H9 (cell line): Measurements from ENCODE around the gene ANXA4. TPM values are rescaled to one million over a fixed set of nuclear protein-coding genes. Genes with fewer than 3 reads are reported as not detected.

ENCODE experiments used
- DNase-seq: peaks from one replicate; pipeline ENCODE4 v3.0.0-alpha.2; 2017
- H2AFZ ChIP-seq: one replicate; pipeline ENCODE4 v1.6.1; 2013; ENCODE audit warnings: mild to moderate bottlenecking, low read length, control low read depth, moderate library complexity
- H2AK5ac ChIP-seq: 2 replicates; pipeline ENCODE4 v1.6.1; 2013; ENCODE audit warnings: low read length, control low read depth, mixed read lengths; ENCODE audit not compliant: insufficient read length
- H2BK120ac ChIP-seq: one replicate; pipeline ENCODE4 v1.6.1; 2013; ENCODE audit warnings: low read depth, mild to moderate bottlenecking, low read length, control low read depth, inconsistent platforms; ENCODE audit not compliant: poor library complexity, severe bottlenecking
- H2BK12ac ChIP-seq: 2 replicates; pipeline ENCODE4 v1.6.1; 2013; ENCODE audit warnings: low read length, control low read depth, mixed read lengths, low read depth; ENCODE audit not compliant: insufficient read length
- H2BK15ac ChIP-seq: 2 replicates; pipeline ENCODE4 v1.6.1; 2013; ENCODE audit warnings: low read depth, low read length, control low read depth
- H2BK20ac ChIP-seq: one replicate; pipeline ENCODE4 v1.6.1; 2013; ENCODE audit warnings: low read depth, mild to moderate bottlenecking, low read length, control low read depth, inconsistent platforms; ENCODE audit not compliant: poor library complexity, severe bottlenecking
- H2BK5ac ChIP-seq: 2 replicates; pipeline ENCODE4 v1.6.1; 2013; ENCODE audit warnings: low read length, control low read depth, mixed read lengths; ENCODE audit not compliant: insufficient read length
- H3K14ac ChIP-seq: 2 replicates; pipeline ENCODE4 v1.6.1; 2013; ENCODE audit warnings: low read length, control low read depth; ENCODE audit not compliant: insufficient read depth
- H3K18ac ChIP-seq: 2 replicates; pipeline ENCODE4 v1.6.1; 2013; ENCODE audit warnings: low read depth, mild to moderate bottlenecking, mixed read lengths, low read length, control low read depth; ENCODE audit not compliant: insufficient read length
- H3K23ac ChIP-seq: 2 replicates; pipeline ENCODE4 v1.6.1; 2013; ENCODE audit warnings: low read length, control low read depth, mixed read lengths, low read depth; ENCODE audit not compliant: insufficient read length
- H3K23me2 ChIP-seq: 2 replicates; pipeline ENCODE4 v1.6.1; 2013; ENCODE audit warnings: low read depth, mild to moderate bottlenecking, mixed read lengths, low read length, control low read depth; ENCODE audit not compliant: insufficient read length, poor library complexity, severe bottlenecking
- H3K27ac ChIP-seq: 2 replicates; pipeline ENCODE4 v1.5.1; 2013; ENCODE audit warnings: low read length, control low read depth, mixed read lengths, low read depth; ENCODE audit not compliant: insufficient read length
- H3K27me3 ChIP-seq: 2 replicates; pipeline ENCODE4 v1.6.1; 2013; ENCODE audit warnings: low read length, control low read depth, inconsistent platforms; ENCODE audit not compliant: insufficient read depth
- H3K4ac ChIP-seq: 2 replicates; pipeline ENCODE4 v1.6.1; 2013; ENCODE audit warnings: low read depth, mild to moderate bottlenecking, control low read depth, inconsistent platforms, low read length, moderate library complexity
- H3K4me1 ChIP-seq: 2 replicates; pipeline ENCODE4 v1.6.1; 2013; ENCODE audit warnings: low read length, control low read depth, inconsistent platforms; ENCODE audit not compliant: insufficient read depth
- H3K4me2 ChIP-seq: 2 replicates; pipeline ENCODE4 v1.6.1; 2013; ENCODE audit warnings: low read length, control low read depth, mixed read lengths; ENCODE audit not compliant: insufficient read length, insufficient read depth
- H3K56ac ChIP-seq: 2 replicates; pipeline ENCODE4 v1.6.1; 2013; ENCODE audit warnings: low read depth, mild to moderate bottlenecking, mixed read lengths, low read length, control low read depth; ENCODE audit not compliant: insufficient read length
- H3K79me1 ChIP-seq: 2 replicates; pipeline ENCODE4 v1.6.1; 2013; ENCODE audit warnings: low read depth, mild to moderate bottlenecking, moderate library complexity, low read length, control low read depth, inconsistent platforms; ENCODE audit not compliant: insufficient read depth, poor library complexity, severe bottlenecking
- H3K79me2 ChIP-seq: 2 replicates; pipeline ENCODE4 v1.6.1; 2013; ENCODE audit warnings: low read length, control low read depth, inconsistent platforms; ENCODE audit not compliant: insufficient read depth
- H3K9ac ChIP-seq: 2 replicates; pipeline ENCODE4 v1.6.1; 2013; ENCODE audit warnings: low read length, control low read depth, mixed read lengths; ENCODE audit not compliant: insufficient read length; ENCODE audit errors: extremely low read depth
- H3K9me3 ChIP-seq: one replicate; pipeline ENCODE4 v1.6.1; 2013; ENCODE audit warnings: low read depth, low read length, inconsistent platforms; ENCODE audit not compliant: control insufficient read depth
- H3T11ph ChIP-seq: one replicate; pipeline ENCODE4 v1.6.1; 2013; ENCODE audit warnings: mild to moderate bottlenecking, low read length, control low read depth, inconsistent platforms
- H4K20me1 ChIP-seq: one replicate; pipeline ENCODE4 v1.6.1; 2013; ENCODE audit not compliant: control insufficient read depth, insufficient read length, insufficient read depth
- H4K5ac ChIP-seq: 2 replicates; pipeline ENCODE4 v1.6.1; 2013; ENCODE audit warnings: low read depth, mild to moderate bottlenecking, mixed read lengths, low read length, control low read depth; ENCODE audit not compliant: insufficient read length
- H4K8ac ChIP-seq: replicated peaks from 2 replicates; pipeline ENCODE4 v1.6.1; 2013; ENCODE audit warnings: low read length, control low read depth, mixed read lengths, low read depth; ENCODE audit not compliant: insufficient read length
- H4K91ac ChIP-seq: 2 replicates; pipeline ENCODE4 v1.6.1; 2013; ENCODE audit warnings: low read depth, mild to moderate bottlenecking, moderate library complexity, mixed read lengths, low read length, control low read depth; ENCODE audit not compliant: insufficient read length
- H3K27ac Mint-ChIP-seq, 3 experiments: 2 replicates in 2 of 3; 3 replicates in 1 of 3; pipeline ENCODE4 v1.8.0; 2020 to 2021; ENCODE audit warnings: mixed read lengths in 3 of 3, mild to moderate bottlenecking in 1 of 3, moderate library complexity in 1 of 3
- H3K27me3 Mint-ChIP-seq: 2 replicates; pipeline ENCODE4 v1.8.0; 2021; ENCODE audit warnings: low read depth, mild to moderate bottlenecking, moderate library complexity, mixed read lengths
- H3K36me3 Mint-ChIP-seq, 3 experiments: 2 replicates in 2 of 3; 3 replicates in 1 of 3; pipeline ENCODE4 v1.8.0; 2020 to 2021; ENCODE audit warnings: low read depth in 3 of 3, mixed read lengths in 3 of 3; ENCODE audit not compliant: insufficient read depth in 1 of 3
- H3K4me1 Mint-ChIP-seq, 2 experiments: 2 replicates each; pipeline ENCODE4 v1.8.0; 2020; ENCODE audit warnings: mixed read lengths in 2 of 2
- H3K4me3 Mint-ChIP-seq, 2 experiments: 2 replicates in 1 of 2; 3 replicates in 1 of 2; pipeline ENCODE4 v1.8.0; 2020 to 2021; ENCODE audit warnings: mild to moderate bottlenecking in 2 of 2, mixed read lengths in 2 of 2, moderate library complexity in 1 of 2
- H3K9me3 Mint-ChIP-seq, 2 experiments: 2 replicates in 1 of 2; 3 replicates in 1 of 2; pipeline ENCODE4 v1.8.0; 2020; ENCODE audit warnings: mild to moderate bottlenecking in 2 of 2, mixed read lengths in 2 of 2, moderate library complexity in 1 of 2
- WGBS: extraction: QIAGEN DNeasy Blood & Tissue Kit; methylation state at CpG from one replicate; pipeline ENCODE4 v1.1.7; 2013; ENCODE audit warnings: missing lambda C conversion rate, low lambda C conversion rate, mixed read lengths; ENCODE audit not compliant: insufficient read length; ENCODE audit errors: extremely low coverage; 5-methylcytosine and 5-hydroxymethylcytosine counted together
- total RNA-seq: library from RNA; stranded (reverse); gene quantifications from 2 replicates; pipeline ENCODE4 v1.2.1, GENCODE V29; 2021
- TF ChIP-seq, protein P1 (sequence below): fragments of 200-600 bp; sonication (generic); conservative IDR thresholded peaks from 3 replicates; pipeline ENCODE4 v1.8.0; 2021; ENCODE audit warnings: antibody characterized with exemption, mild to moderate bottlenecking

ANXA4 gene
- total RNA-seq, 1 experiment from 2014 or later, result 14.4 TPM

DNA sequence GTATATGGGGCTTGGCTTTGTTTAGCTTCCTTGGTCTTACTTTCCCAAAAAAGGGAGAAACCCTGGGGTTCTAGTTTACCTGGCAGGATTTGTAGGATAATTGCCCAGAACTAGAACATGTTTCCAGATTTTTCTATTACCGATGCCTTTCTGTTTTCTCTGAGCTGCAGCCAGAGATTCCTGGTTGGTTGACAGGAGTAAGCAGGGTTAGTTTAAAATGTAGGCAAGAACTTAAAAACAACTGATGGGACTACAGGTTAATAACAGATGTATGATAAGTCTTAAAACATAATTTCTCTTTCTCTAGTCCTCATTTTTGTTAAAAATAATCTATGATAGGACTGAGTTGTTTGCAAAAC is 48.6 kb downstream of the ANXA4 start:
- no peaks in the 10 kb centered on the region for H3K36me3 Mint-ChIP-seq
- Histone ChIP-seq H4K8ac (no peak overlapping the region), H3K9ac (no peak overlapping the region), H3K4ac (no peak overlapping the region), H2BK120ac (no peak overlapping the region), H4K20me1 (no peaks in the 10 kb centered on the region), H3K18ac (no peak overlapping the region), H2BK15ac (no peak overlapping the region), H3K79me2 (no peaks in the 10 kb centered on the region), H3K56ac (no peak overlapping the region), H4K5ac (no peak overlapping the region), H3K9me3 (no peaks in the 10 kb centered on the region), H3K23ac (no peak overlapping the region), H2AFZ (no peak overlapping the region), H3K27ac (no peak overlapping the region), H2BK12ac (no peak overlapping the region), H3T11ph (no peak overlapping the region), H2BK20ac (peak overlapping the region; percentile 61), H3K14ac (no peak overlapping the region), H3K27me3 (no peaks in the 10 kb centered on the region), H3K4me1 (peaks cover 3% of the 10 kb centered on the region; the same call in 1 of the 2 replicates), H2BK5ac (no peak overlapping the region), H4K91ac (no peak overlapping the region), H3K23me2 (no peaks in the 10 kb centered on the region), H3K4me2 (no peak overlapping the region), H3K79me1 (no peaks in the 10 kb centered on the region), H2AK5ac (no peak overlapping the region)
- no peak overlapping the region; a peak in 1 of 7 replicates for H3K27ac Mint-ChIP-seq
- H3K9me3 Mint-ChIP-seq, result no peaks in the 10 kb centered on the region
- WGBS, result no CpG with 5 or more reads among the region's 1 CpG
- DNase-seq, result no peak
- H3K27me3 Mint-ChIP-seq, result no peaks in the 10 kb centered on the region
- TF ChIP-seq, protein P1, sequence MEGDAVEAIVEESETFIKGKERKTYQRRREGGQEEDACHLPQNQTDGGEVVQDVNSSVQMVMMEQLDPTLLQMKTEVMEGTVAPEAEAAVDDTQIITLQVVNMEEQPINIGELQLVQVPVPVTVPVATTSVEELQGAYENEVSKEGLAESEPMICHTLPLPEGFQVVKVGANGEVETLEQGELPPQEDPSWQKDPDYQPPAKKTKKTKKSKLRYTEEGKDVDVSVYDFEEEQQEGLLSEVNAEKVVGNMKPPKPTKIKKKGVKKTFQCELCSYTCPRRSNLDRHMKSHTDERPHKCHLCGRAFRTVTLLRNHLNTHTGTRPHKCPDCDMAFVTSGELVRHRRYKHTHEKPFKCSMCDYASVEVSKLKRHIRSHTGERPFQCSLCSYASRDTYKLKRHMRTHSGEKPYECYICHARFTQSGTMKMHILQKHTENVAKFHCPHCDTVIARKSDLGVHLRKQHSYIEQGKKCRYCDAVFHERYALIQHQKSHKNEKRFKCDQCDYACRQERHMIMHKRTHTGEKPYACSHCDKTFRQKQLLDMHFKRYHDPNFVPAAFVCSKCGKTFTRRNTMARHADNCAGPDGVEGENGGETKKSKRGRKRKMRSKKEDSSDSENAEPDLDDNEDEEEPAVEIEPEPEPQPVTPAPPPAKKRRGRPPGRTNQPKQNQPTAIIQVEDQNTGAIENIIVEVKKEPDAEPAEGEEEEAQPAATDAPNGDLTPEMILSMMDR, result no peak
- H3K4me1 Mint-ChIP-seq, result peaks cover 15 to 26% of the 10 kb centered on the region in 2 experiments
- H3K4me3 Mint-ChIP-seq, result no peak overlapping the region
